Measurements from ENCODE around the gene SMAD5.

SMAD5 gene

GRCh38 chr5:136186796-136187195, 54.2 kb downstream of the SMAD5 start:
- no peak overlapping the region for H3K4me3 ChIP-seq (ENCODE audit: low read depth, low read length)
- TF ChIP-seq CTCF (IDR thresholded peaks at IDR 0.05; ENCODE audit: insufficient read depth, low read depth, low read length, missing control alignments), result no peak
- no peak for DNase-seq (ENCODE audit: low read depth)

- no peak for TF ChIP-seq CTCF (IDR thresholded peaks at IDR 0.05; ENCODE audit: insufficient read depth, low read depth, low read length, missing control alignments)
- H3K4me3 ChIP-seq (ENCODE audit: low read depth, low read length), result no peak overlapping the region
- no peak for DNase-seq (ENCODE audit: low read depth)
These were observed 56.2 kb downstream of the SMAD5 start for GRCh38 chr5:136188859-136189258.

- no peak overlapping the region for H3K4me3 ChIP-seq (ENCODE audit: low read depth, low read length)
- no peak for DNase-seq (ENCODE audit: low read depth)
- TF ChIP-seq CTCF (IDR thresholded peaks at IDR 0.05; ENCODE audit: insufficient read depth, low read depth, low read length, missing control alignments), result no peak
These were observed 57.6 kb downstream of the SMAD5 start for GRCh38 chr5:136190091-136190720.

- no peak for TF ChIP-seq CTCF (IDR thresholded peaks at IDR 0.05; ENCODE audit: insufficient read depth, low read depth, low read length, missing control alignments)
- DNase-seq (ENCODE audit: low read depth), result no peak
- H3K4me3 ChIP-seq (ENCODE audit: low read depth, low read length), result no peak overlapping the region
These were observed 58.3 kb downstream of the SMAD5 start for GRCh38 chr5:136190904-136191303.

- no peak for TF ChIP-seq CTCF (IDR thresholded peaks at IDR 0.05; ENCODE audit: insufficient read depth, low read depth, low read length, missing control alignments)
- DNase-seq (ENCODE audit: low read depth), result no peak
- no peak overlapping the region for H3K4me3 ChIP-seq (ENCODE audit: low read depth, low read length)
These were observed 58.8 kb downstream of the SMAD5 start for GRCh38 chr5:136191304-136192014.

GRCh38 chr5:136192015-136192525, 59.4 kb downstream of the SMAD5 start:
- no peak overlapping the region for H3K4me3 ChIP-seq (ENCODE audit: low read depth, low read length)
- no peak for TF ChIP-seq CTCF (IDR thresholded peaks at IDR 0.05; ENCODE audit: insufficient read depth, low read depth, low read length, missing control alignments)

More at GRCh38 chr5:136192015-136192525, 59.4 kb downstream of the SMAD5 start:
- DNase-seq (ENCODE audit: low read depth), result no peak

Measured in GM12865 (cell line).